ENCODE measurements around the gene SYNDIG1.

DNA sequence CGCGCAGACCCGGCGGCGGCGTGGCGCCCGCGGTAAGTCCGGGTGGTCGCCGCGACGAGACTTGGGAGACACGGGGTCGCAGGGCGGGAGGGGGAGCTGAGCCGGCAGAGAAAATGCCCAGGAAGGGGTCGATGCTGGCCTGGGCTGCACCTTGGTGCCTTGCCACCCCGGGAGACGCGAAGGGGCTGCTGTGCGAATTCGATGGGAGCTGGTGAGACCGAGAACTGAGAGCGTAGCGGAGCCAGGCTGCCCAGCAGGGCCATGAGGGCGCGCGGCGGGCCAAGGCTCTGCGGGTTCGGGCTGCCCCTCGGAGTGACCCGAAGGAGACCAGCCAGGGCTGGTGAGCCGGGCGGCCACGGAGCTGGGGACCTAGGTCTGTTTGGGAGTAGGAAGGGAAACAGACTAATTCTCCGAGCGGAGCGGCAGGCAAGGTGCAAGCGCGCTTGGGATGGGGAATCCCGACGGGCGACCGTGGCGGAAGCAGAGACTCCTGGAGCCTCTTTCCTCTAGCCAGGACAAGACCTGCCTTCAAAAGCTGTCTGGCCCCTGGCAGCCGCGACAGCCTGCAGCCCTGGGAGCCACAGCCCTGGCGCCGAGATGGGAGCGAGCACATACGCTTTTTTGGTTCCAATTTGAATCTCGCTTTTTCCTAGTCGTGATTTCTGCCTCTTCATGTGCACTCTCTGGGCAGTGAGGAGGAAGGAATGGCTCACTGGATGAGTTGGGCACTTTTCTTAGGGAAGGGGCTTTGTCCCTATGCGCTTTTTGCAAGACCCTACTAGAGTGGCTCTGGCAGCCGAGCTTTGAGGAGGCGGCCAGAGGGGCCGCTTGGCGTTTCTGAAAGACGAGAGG is 691 bp downstream of the SYNDIG1 start:
- TF ChIP-seq POLR2A (IDR thresholded peaks at IDR 0.05) = peak in 1 of 2 donors; percentile 12
- TF ChIP-seq, protein P1, sequence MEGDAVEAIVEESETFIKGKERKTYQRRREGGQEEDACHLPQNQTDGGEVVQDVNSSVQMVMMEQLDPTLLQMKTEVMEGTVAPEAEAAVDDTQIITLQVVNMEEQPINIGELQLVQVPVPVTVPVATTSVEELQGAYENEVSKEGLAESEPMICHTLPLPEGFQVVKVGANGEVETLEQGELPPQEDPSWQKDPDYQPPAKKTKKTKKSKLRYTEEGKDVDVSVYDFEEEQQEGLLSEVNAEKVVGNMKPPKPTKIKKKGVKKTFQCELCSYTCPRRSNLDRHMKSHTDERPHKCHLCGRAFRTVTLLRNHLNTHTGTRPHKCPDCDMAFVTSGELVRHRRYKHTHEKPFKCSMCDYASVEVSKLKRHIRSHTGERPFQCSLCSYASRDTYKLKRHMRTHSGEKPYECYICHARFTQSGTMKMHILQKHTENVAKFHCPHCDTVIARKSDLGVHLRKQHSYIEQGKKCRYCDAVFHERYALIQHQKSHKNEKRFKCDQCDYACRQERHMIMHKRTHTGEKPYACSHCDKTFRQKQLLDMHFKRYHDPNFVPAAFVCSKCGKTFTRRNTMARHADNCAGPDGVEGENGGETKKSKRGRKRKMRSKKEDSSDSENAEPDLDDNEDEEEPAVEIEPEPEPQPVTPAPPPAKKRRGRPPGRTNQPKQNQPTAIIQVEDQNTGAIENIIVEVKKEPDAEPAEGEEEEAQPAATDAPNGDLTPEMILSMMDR (IDR thresholded peaks at IDR 0.05) = no peak

All from uterus (tissue), 2 donors.